Activated CD4-positive, alpha-beta T cell treated with anti-CD3 and anti-CD28 coated beads, Interleukin-2, amount 50 U/mL, for 1 hour (primary cell): ENCODE measurements around the gene ADD1.

Experiments
- DNase-seq: peaks from one replicate; pipeline ENCODE4 v3.0.0-alpha.2; 2020

Gene ADD1

GRCh38 chr4:2806390-2807355, 37.0 kb upstream of the ADD1 start:
- DNase-seq: no peak

DNA sequence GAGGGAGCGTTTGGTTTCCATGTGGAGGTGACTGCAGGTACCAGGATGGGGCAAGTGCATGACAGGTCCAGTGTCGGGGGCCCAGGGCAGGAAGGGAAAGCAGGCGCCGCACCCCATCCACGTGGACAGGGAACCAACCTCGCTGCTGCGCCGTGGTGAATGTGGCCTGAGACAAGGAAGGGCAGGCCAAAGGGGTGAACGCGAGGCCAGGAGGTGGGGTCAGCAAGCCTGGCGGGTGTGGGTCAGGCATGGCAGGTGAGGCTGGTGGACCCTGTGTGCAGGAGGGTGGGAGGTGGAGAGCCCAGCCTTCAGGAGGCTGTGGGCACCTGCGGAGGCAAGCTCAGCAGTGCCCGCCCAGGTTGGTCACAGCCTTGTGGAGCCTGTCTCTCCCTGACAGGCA, 36.1 kb upstream of the ADD1 start:
- no peak for DNase-seq

DNA sequence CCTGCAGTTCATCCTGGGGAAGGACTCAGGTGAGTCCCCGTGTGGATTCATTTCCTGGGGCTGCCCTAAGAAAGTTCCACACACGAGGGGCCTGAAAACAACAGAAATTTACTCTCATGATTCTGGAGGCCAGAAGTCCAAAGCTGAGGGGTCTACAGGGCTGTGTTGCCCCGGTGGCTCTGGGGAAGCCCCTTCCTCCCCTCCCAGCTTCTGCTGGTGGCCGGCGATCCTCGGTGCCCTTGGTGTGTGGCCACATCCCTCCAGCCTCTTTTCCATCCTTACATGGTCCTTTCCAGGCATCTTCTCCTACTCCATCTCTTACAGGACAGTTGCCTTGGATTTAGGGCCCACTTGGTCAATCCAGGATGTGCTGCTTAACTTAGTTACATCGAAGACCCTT, 35.6 kb upstream of the ADD1 start:
- no peak for DNase-seq

DNA sequence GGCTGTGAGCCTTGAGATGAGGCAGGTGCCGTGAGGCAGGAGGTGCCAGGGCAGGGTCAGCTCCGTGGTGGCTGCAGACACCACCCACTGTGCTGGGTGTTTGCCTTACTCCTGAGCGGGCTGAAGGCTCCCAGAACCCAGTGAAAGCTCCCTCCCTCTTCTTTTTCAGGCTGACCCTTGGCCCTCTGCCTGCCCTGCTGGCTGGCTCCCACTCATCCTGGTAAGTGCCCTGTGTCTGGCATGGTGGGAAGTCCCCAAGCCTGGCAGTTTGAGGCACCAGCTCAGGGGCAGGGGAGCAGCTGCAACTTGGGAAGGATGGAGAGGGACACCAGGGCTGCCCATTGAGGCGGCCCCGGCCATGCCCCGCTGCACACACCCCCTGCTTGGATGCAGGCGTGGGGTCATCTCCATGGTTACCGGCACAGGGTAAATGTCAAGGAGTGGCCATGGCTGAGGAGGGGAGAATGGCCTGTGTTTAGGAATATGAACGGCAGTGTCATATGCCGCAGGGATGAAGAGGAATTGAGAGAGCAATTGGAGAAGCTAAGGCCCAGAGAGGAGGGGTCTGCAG, 33.9 kb upstream of the ADD1 start:
- no peak for DNase-seq

GRCh38 chr4:2810388-2810787, 33.3 kb upstream of the ADD1 start:
- no peak for DNase-seq

DNA sequence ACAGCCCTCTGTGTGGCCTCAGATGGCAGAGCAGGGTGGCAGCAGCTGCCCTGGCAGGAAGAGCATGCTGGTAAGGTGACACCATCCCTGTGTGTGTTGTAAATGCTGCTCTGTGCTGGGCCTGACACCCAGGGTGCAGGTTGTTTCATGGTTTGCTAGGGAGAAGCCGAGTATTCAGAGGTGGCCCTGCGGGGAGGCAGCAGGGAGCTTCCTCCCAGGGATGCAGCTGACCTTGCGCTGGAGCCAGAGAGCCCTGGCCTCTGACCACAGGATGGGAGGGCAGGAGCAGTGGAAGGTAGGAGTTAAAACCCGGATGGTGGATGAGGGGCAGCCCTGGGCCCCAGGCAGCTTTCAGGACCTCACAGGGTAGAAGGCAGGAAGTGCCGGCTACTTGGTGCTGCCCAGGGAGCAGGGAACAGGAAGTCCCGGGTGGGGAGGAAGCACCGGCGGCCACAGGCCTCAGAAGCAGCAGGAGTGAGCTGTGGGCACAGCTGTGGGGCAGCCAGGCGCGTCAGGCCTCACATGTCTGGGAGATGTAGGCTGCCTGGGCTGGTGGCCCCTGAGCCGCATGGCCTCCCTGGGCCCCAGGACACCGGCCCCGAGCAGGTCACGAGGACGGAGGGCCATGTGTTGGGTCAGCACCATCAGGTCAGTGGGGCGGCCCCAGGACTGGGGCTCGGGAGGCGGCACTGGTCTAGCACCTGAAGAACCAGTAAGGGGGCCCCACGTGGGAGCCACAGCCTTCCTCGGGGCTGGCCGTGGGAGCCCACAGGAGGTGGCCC, 31.6 kb upstream of the ADD1 start:
- DNase-seq: peak; percentile 39

DNA sequence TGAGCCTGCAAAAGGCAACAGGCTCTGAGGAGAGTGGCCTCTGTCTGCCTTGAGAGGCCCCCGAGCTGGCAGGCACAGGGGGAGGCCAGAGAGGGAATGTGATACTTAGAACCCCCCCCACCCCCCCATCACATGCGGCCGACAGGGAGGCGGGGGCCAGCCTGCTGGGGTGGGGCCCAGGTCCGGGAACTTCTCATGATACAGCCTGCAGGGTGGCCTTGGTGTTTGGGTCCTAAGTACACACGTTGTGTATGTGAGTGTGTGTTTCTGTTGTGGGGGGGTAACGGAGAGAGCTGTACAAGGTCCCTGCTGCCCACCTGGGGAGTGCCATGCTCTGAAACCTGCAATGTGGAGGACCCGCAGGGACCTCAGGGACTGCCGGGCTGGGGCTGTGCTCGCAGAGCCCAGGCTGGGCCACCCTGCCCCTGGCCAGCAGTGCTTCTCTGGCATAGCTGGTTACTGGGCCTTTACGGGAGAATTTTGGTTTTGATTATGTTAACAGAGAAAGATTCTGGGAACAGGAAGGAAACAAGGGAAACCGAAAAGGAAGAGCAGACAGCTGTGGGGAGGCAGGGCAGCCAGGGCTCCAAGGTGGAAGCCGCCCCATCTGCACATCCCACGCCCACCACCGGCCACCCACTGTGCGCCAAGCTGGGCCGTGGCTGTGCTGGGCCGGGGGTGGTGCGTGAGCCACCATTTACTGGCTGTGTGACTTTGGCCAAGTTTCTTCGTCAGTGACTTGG, 30.9 kb upstream of the ADD1 start:
- no peak for DNase-seq

DNA sequence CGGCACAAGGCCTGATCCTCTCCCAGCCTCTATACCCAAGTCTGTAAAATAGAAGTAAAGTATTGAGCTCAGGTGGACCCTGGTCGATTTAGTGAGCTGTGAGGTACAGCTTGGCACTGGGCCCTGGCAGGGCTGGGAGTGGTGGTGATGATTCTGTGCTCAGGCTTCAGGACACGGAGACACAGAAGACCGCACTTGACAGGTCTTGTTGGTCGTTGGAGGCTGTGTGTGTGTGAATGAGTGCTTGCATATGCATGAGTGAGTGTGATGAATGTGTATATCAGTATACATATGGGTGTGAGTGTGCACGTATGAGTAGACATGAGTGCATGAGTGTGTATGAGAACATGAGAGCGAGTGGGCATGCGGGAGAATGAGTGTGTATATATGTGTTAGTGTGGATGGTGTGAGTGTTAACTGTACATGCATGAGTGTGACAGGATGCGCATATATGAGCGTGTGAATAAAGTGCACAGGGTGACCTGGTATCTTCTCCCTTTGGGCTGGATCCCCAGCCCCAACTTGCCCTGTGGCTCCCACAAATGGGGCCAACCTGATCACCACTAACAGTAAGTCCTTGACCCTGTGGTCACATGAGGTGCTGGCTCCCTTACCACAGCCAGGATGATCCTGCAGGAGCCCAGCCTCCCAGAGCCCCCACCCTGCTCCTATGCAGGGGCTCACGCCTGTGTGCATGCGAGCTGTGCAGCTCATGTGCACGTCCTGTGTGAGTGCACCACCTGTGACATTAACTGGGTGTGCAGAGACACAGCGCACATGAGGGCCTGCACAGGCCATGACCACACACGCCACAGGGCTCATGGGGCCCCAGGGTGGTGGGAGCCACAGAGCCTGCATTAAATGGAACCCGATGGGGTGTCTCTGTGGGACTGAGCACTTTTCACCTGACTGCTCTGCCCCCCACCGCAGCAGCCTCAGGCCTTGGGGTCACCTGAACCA, 29.9 kb upstream of the ADD1 start:
- no peak for DNase-seq

- no peak for DNase-seq
These were observed 28.9 kb upstream of the ADD1 start for GRCh38 chr4:2814627-2815270.

- no peak for DNase-seq
These were observed 27.2 kb upstream of the ADD1 start for GRCh38 chr4:2816401-2816954.

- no peak for DNase-seq
These were observed 26.5 kb upstream of the ADD1 start for GRCh38 chr4:2817137-2817536.

GRCh38 chr4:2817701-2818350, 25.8 kb upstream of the ADD1 start:
- DNase-seq: peak; percentile 28

DNA sequence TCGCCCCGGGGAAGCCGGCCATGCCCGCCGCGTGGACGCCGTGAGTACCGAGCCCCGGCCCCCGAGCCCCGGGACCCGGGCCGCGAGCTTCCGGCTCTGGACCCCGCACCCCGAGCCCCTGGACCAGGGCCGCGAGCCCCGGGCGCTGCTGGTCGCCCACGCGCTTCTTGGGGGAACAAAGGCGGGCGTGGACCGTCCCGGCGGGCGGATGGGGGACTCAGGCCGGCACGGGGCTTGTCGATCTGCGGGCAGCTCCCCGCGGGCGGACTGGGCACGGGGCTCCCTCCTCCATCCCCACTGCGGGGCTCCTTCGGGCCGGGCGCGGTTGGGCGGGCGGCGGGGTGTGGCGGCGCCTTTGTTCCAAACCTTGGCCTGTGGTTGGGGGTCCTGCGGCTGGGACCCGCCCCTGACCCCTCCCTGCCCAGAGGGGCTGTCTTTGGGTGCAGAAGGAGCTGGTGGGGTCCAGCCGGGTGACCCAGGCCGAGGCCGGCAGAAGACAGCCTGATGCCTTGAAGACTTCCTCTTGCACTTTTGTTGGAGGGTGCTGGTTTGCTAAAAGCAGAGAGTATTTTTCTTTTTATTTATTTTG, 25.2 kb upstream of the ADD1 start:
- DNase-seq: no peak

- no peak for DNase-seq
These were observed 24.1 kb upstream of the ADD1 start for GRCh38 chr4:2819244-2820215.

- DNase-seq: no peak
These were observed 23.2 kb upstream of the ADD1 start for GRCh38 chr4:2820216-2820982.

GRCh38 chr4:2822461-2823300, 21.0 kb upstream of the ADD1 start:
- no peak for DNase-seq

- DNase-seq: no peak
These were observed 20.4 kb upstream of the ADD1 start for GRCh38 chr4:2823301-2823670.
